Chondrocyte (in vitro differentiated cells): ENCODE measurements around the gene ASTN2. TPM values are rescaled to one million over a fixed set of nuclear protein-coding genes. Genes with fewer than 3 reads are reported as not detected.

Experiments used
- DNase-seq: peaks from one replicate; pipeline ENCODE4 v3.0.0; 2021; ENCODE audit warnings: mixed read lengths, low spot score
- H3K27ac Mint-ChIP-seq: one replicate; pipeline ENCODE4 v1.8.0; 2021; ENCODE audit warnings: mild to moderate bottlenecking, moderate library complexity, mixed read lengths; ENCODE audit not compliant: unreplicated experiment
- H3K27me3 Mint-ChIP-seq: 2 replicates; pipeline ENCODE4 v1.8.0; 2021; ENCODE audit warnings: low read depth, mixed read lengths
- H3K36me3 Mint-ChIP-seq: 2 replicates; pipeline ENCODE4 v1.8.0; 2021; ENCODE audit warnings: low read depth, mixed read lengths
- H3K4me1 Mint-ChIP-seq: 2 replicates; pipeline ENCODE4 v1.8.0; 2021; ENCODE audit warnings: low read depth, mild to moderate bottlenecking, mixed read lengths
- H3K4me3 Mint-ChIP-seq: one replicate; pipeline ENCODE4 v1.8.0; 2021; ENCODE audit warnings: mild to moderate bottlenecking, moderate library complexity, mixed read lengths; ENCODE audit not compliant: unreplicated experiment
- H3K9me3 Mint-ChIP-seq: 2 replicates; pipeline ENCODE4 v1.8.0; 2021; ENCODE audit warnings: low read depth, mixed read lengths
- CTCF ChIP-seq: fragments of 200-600 bp; sonication (generic); IDR thresholded peaks from 2 replicates; pipeline ENCODE4 v1.5.0; 2021; ENCODE audit warnings: antibody characterized with exemption, mild to moderate bottlenecking, moderate library complexity
- total RNA-seq: library from RNA; stranded (reverse); gene quantifications from 3 replicates; pipeline ENCODE4 v1.2.1, GENCODE V29; 2021

ASTN2 gene
- total RNA-seq, 1 donor from 2014 or later, result 3.6 TPM

DNA sequence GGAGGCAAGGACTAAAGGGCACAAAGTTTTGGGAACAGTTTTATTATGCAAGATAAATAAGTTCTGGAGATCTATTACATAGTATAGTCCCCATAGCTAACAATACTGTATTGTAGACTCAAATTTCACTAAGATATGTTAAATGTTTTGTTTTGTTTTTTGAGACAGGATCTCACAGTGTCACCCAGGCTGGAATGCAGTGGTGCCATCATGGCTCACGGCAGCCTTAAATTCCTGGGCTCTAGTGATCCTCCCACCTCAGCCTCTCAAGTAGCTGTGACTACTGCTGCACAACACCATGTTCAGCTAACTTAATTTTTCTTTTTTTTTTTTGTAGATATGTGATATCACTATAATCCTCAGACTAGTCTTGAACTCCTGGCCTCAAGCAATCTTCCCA, 618.2 kb downstream of the ASTN2 start:
- no peak for DNase-seq
- no peak overlapping the region for H3K4me3 Mint-ChIP-seq
- no peaks in the 10 kb centered on the region for H3K36me3 Mint-ChIP-seq
- H3K27ac Mint-ChIP-seq, result no peak overlapping the region
- H3K4me1 Mint-ChIP-seq, result peaks cover 4% of the 10 kb centered on the region
- H3K27me3 Mint-ChIP-seq, result peaks cover 34% of the 10 kb centered on the region
- H3K9me3 Mint-ChIP-seq, result no peaks in the 10 kb centered on the region
- TF ChIP-seq CTCF, result no peak

GRCh38 chr9:116795821-116796220, 619.0 kb downstream of the ASTN2 start:
- Mint-ChIP-seq H3K27me3 (peaks cover 28% of the 10 kb centered on the region), H3K4me1 (peaks cover 1% of the 10 kb centered on the region), H3K36me3 (no peaks in the 10 kb centered on the region), H3K27ac (no peak overlapping the region), H3K9me3 (no peaks in the 10 kb centered on the region), H3K4me3 (no peak overlapping the region)
- no peak for DNase-seq
- no peak for TF ChIP-seq CTCF

- Mint-ChIP-seq H3K27me3 (peaks cover 21% of the 10 kb centered on the region), H3K4me3 (no peak overlapping the region), H3K9me3 (no peaks in the 10 kb centered on the region), H3K27ac (no peak overlapping the region), H3K4me1 (no peaks in the 10 kb centered on the region), H3K36me3 (no peaks in the 10 kb centered on the region)
- no peak for TF ChIP-seq CTCF
- no peak for DNase-seq
Measured at GRCh38 chr9:116792271-116792670, 622.6 kb downstream of the ASTN2 start.

DNA sequence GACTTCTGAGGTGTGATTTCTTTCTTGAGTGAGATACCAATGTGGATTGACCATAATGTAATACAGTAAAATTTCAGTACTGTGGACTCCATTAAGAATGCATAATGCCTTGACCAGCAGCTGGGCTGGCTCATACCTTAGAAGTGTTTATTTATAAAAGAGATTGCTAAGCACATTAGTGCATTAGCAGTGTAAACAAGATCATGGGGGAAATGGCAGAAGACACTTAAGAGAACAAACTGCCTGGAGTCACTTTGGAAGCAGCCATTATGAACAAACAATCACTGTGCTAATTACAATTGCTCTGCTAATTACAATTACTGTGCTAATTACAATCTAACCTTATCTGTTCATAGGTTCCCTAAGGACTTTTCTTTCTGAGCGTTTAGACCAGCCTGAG, 623.5 kb downstream of the ASTN2 start:
- no peak overlapping the region for H3K27ac Mint-ChIP-seq
- DNase-seq, result no peak
- H3K4me1 Mint-ChIP-seq, result no peaks in the 10 kb centered on the region
- TF ChIP-seq CTCF, result no peak
- no peaks in the 10 kb centered on the region for H3K9me3 Mint-ChIP-seq
- no peaks in the 10 kb centered on the region for H3K36me3 Mint-ChIP-seq
- H3K4me3 Mint-ChIP-seq, result no peak overlapping the region
- H3K27me3 Mint-ChIP-seq, result peaks cover 19% of the 10 kb centered on the region

DNA sequence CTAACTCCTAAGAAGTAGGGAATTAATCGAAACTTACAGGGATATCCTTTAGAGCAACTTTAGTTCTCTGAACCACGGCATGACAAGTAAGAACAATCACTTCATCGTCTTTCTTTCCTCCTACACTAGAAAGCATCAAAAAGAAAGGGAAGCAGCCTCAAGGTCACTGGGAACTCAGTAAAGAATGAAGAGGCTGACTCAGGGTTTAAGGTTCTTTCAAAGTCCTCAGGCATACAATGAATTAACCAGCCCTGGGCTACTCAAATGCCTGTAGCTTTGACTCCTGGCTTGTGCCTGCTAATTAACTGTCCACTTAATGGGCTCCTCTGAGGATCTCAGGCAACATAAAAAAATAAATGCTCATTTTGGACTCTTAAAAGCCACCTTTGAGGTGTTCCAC, 625.8 kb downstream of the ASTN2 start:
- H3K27ac Mint-ChIP-seq, result no peak overlapping the region
- H3K36me3 Mint-ChIP-seq, result no peaks in the 10 kb centered on the region
- H3K27me3 Mint-ChIP-seq, result peaks cover 36% of the 10 kb centered on the region
- no peak overlapping the region for H3K4me3 Mint-ChIP-seq
- no peak for TF ChIP-seq CTCF
- H3K9me3 Mint-ChIP-seq, result no peaks in the 10 kb centered on the region
- H3K4me1 Mint-ChIP-seq, result no peaks in the 10 kb centered on the region
- no peak for DNase-seq
